Neural progenitor cell (in vitro differentiated cells): ENCODE measurements around the gene EGFLAM. TPM values are rescaled to one million over a fixed set of nuclear protein-coding genes. Genes with fewer than 3 reads are reported as not detected.

Experiments
- DNase-seq: peaks from one replicate; pipeline ENCODE4 v3.0.0-alpha.2; 2016; ENCODE audit warnings: low spot score
- H2AFZ ChIP-seq: fragments of 200-600 bp; sonication (generic); replicated peaks from 2 replicates; pipeline ENCODE4 v1.6.1; 2016; ENCODE audit warnings: antibody characterized with exemption
- H3F3A ChIP-seq: fragments of 200-600 bp; sonication (generic); 2 replicates; pipeline ENCODE4 v1.6.1; 2016; ENCODE audit warnings: antibody characterized with exemption, low read depth
- H3K27ac ChIP-seq: fragments of 200-600 bp; sonication (generic); 2 replicates; pipeline ENCODE4 v1.5.1; 2016; ENCODE audit warnings: mild to moderate bottlenecking
- H3K27me3 ChIP-seq: fragments of 200-600 bp; sonication (generic); 2 replicates; pipeline ENCODE4 v1.6.1; 2016; ENCODE audit warnings: mild to moderate bottlenecking, moderate library complexity
- H3K36me3 ChIP-seq: fragments of 200-600 bp; sonication (generic); 2 replicates; pipeline ENCODE4 v1.5.1; 2016
- H3K4me1 ChIP-seq: fragments of 200-600 bp; sonication (generic); 2 replicates; pipeline ENCODE4 v1.6.1; 2016; ENCODE audit warnings: mixed run types
- H3K4me2 ChIP-seq: fragments of 200-600 bp; sonication (generic); 2 replicates; pipeline ENCODE4 v1.6.1; 2016
- H3K4me3 ChIP-seq: fragments of 200-600 bp; sonication (generic); 2 replicates; pipeline ENCODE4 v1.5.1; 2016
- H3K79me2 ChIP-seq: fragments of 200-600 bp; sonication (generic); 2 replicates; pipeline ENCODE4 v1.6.1; 2016; ENCODE audit warnings: low read depth
- H3K9ac ChIP-seq: fragments of 200-600 bp; sonication (generic); 2 replicates; pipeline ENCODE4 v1.6.1; 2016
- H3K9me3 ChIP-seq: fragments of 200-600 bp; sonication (generic); 2 replicates; pipeline ENCODE4 v1.5.1; 2016; ENCODE audit warnings: low read depth
- H4K20me1 ChIP-seq: fragments of 200-600 bp; sonication (generic); 2 replicates; pipeline ENCODE4 v1.6.1; 2016; ENCODE audit warnings: low read depth
- H3K27ac Mint-ChIP-seq: 3 replicates; pipeline ENCODE4 v1.8.0; 2021; ENCODE audit warnings: mixed read lengths
- H3K27me3 Mint-ChIP-seq: 2 replicates; pipeline ENCODE4 v1.8.0; 2022; ENCODE audit warnings: low read depth, mild to moderate bottlenecking, inconsistent platforms, moderate library complexity, mixed read lengths; ENCODE audit not compliant: insufficient read depth
- H3K36me3 Mint-ChIP-seq: 3 replicates; pipeline ENCODE4 v1.8.0; 2021; ENCODE audit warnings: mixed read lengths
- H3K4me1 Mint-ChIP-seq: 3 replicates; pipeline ENCODE4 v1.8.0; 2021; ENCODE audit warnings: mixed read lengths
- H3K4me3 Mint-ChIP-seq: 3 replicates; pipeline ENCODE4 v1.8.0; 2021; ENCODE audit warnings: mild to moderate bottlenecking, moderate library complexity, mixed read lengths
- H3K9me3 Mint-ChIP-seq: 3 replicates; pipeline ENCODE4 v1.8.0; 2020; ENCODE audit warnings: mixed read lengths
- CTCF ChIP-seq: fragments of 200-600 bp; sonication (generic); IDR thresholded peaks from 2 replicates; pipeline ENCODE4 v1.5.1; 2017; ENCODE audit warnings: antibody characterized with exemption, mild to moderate bottlenecking
- EZH2 ChIP-seq: fragments of 200-600 bp; sonication (generic); IDR thresholded peaks from 2 replicates; pipeline ENCODE4 v1.6.1; 2017; ENCODE audit warnings: antibody characterized with exemption, mild to moderate bottlenecking, moderate library complexity
- EZH2phosphoT487 ChIP-seq: fragments of 200-600 bp; sonication (generic); IDR thresholded peaks from 2 replicates; pipeline ENCODE4 v1.6.1; 2017; ENCODE audit warnings: antibody characterized with exemption
- total RNA-seq: library from RNA; depleted of rRNA; stranded (reverse); fragments of >200 nt; gene quantifications from 2 replicates; pipeline ENCODE4 v1.2.3, GENCODE V29; 2015; ENCODE audit warnings: low replicate concordance

Gene EGFLAM
- total RNA-seq, 1 donor from 2014 or later: 0.69 TPM

GRCh38 chr5:38369692-38370091, 111.3 kb downstream of the EGFLAM start:
- Histone ChIP-seq H3K36me3 (no peaks in the 10 kb centered on the region), H3F3A (peaks cover 3% of the 10 kb centered on the region), H3K4me1 (no peaks in the 10 kb centered on the region), H3K9me3 (no peaks in the 10 kb centered on the region), H3K27ac (no peak overlapping the region), H3K27me3 (peaks cover 43% of the 10 kb centered on the region), H3K4me2 (no peak overlapping the region), H4K20me1 (no peaks in the 10 kb centered on the region), H2AFZ (no peak overlapping the region), H3K9ac (no peak overlapping the region), H3K79me2 (no peaks in the 10 kb centered on the region), H3K4me3 (no peak overlapping the region)
- TF ChIP-seq EZH2 (no peak), CTCF (no peak), EZH2phosphoT487 (no peak)
- no peak for DNase-seq
- Mint-ChIP-seq H3K27me3 (peaks cover 4% of the 10 kb centered on the region), H3K9me3 (no peaks in the 10 kb centered on the region), H3K4me1 (peaks cover 14% of the 10 kb centered on the region), H3K4me3 (no peak overlapping the region), H3K36me3 (no peaks in the 10 kb centered on the region), H3K27ac (no peak overlapping the region)

GRCh38 chr5:38370358-38371100, 112.2 kb downstream of the EGFLAM start:
- Histone ChIP-seq H2AFZ (no peak overlapping the region), H3K9me3 (no peaks in the 10 kb centered on the region), H3K27me3 (peaks cover 51% of the 10 kb centered on the region), H3K36me3 (no peaks in the 10 kb centered on the region), H3K9ac (no peak overlapping the region), H3K79me2 (no peaks in the 10 kb centered on the region), H4K20me1 (peaks cover 3% of the 10 kb centered on the region), H3F3A (peaks cover 10% of the 10 kb centered on the region), H3K4me3 (no peak overlapping the region), H3K27ac (no peak overlapping the region), H3K4me1 (peaks cover 7% of the 10 kb centered on the region), H3K4me2 (no peak overlapping the region)
- Mint-ChIP-seq H3K4me3 (no peak overlapping the region), H3K27ac (no peak overlapping the region), H3K9me3 (no peaks in the 10 kb centered on the region), H3K4me1 (peaks cover 14% of the 10 kb centered on the region), H3K27me3 (peaks cover 4% of the 10 kb centered on the region), H3K36me3 (no peaks in the 10 kb centered on the region)
- no peak for TF ChIP-seq CTCF
- no peak for TF ChIP-seq EZH2
- TF ChIP-seq EZH2phosphoT487: no peak
- DNase-seq: no peak

- no peak overlapping the region for H3K27ac Mint-ChIP-seq
- TF ChIP-seq EZH2: no peak
- TF ChIP-seq CTCF: no peak
- TF ChIP-seq EZH2phosphoT487: no peak
- Histone ChIP-seq H4K20me1 (peaks cover 9% of the 10 kb centered on the region), H3K79me2 (no peaks in the 10 kb centered on the region), H2AFZ (no peak overlapping the region), H3K4me3 (no peak overlapping the region), H3K9me3 (no peaks in the 10 kb centered on the region), H3K4me2 (no peak overlapping the region), H3K36me3 (no peaks in the 10 kb centered on the region), H3K27me3 (peaks cover 62% of the 10 kb centered on the region), H3F3A (peaks cover 19% of the 10 kb centered on the region), H3K9ac (no peak overlapping the region), H3K4me1 (peaks cover 15% of the 10 kb centered on the region), H3K27ac (no peak overlapping the region)
- peaks cover 4% of the 10 kb centered on the region for H3K27me3 Mint-ChIP-seq
- H3K4me3 Mint-ChIP-seq: no peak overlapping the region
- H3K4me1 Mint-ChIP-seq: peaks cover 14% of the 10 kb centered on the region
- no peak for DNase-seq
- H3K36me3 Mint-ChIP-seq: no peaks in the 10 kb centered on the region
- H3K9me3 Mint-ChIP-seq: no peaks in the 10 kb centered on the region
Measured at GRCh38 chr5:38371596-38371995, 113.2 kb downstream of the EGFLAM start.
